HG02571 (cell line): ENCODE measurements around the gene TRPC5OS.

Source experiments
- ATAC-seq: cut with Tn5 transposase; IDR thresholded peaks from one replicate; pipeline ENCODE4 v1.9.1; 2021; ENCODE audit warnings: mild to moderate bottlenecking, moderate library complexity; ENCODE audit not compliant: unreplicated experiment

Gene TRPC5OS

GRCh38 chrX:111875881-111876280 lies at the start of gene TRPC5OS:
TRPC5OS (plus strand) TSS chrX:111876181; CDS start chrX:111901850, 25,669 bp downstream.
- ATAC-seq = no peak

DNA sequence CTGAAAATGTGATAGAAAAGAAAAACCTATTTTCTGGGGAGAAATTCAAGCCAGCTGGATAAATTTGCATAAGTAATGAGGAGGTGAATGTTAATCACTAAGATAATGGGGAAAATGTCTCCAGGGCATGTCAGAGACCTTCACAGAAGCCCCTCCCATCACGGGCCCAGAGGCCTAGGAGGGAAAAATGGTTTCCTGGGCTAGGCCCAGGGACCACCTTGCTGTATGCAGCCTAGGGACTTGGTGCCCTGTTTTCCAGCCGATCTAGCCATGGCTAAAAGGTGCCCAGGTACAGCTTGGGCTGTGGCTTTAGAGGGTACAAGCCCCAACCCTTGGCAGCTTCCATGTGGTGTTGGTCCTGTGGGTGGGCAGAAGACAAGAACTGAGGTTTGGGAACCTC lies 46.6 kb upstream of the TRPC5OS start:
- no peak for ATAC-seq

DNA sequence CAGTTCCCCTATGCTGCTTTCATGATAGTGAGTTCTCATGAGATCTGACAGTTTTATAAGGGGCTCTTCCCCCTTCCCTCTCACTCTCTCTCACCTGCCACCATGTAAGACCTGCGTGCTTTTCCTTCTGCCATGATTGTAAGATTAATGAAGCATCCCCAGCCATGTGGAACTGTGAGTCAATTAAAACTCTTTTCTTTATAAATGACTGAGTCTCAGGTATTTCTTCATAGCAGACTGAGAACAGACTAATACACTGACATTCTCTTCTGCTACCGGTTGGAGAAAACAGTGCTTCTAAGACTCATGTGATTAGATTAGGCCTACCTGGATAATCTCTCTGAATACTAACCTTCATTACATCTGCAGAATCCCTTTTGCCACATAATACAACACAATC lies 45.4 kb upstream of the TRPC5OS start:
- ATAC-seq = no peak

GRCh38 chrX:111831343-111831742 lies 44.6 kb upstream of the TRPC5OS start:
- ATAC-seq = no peak

- ATAC-seq = no peak
Measured at GRCh38 chrX:111837197-111837596, 38.8 kb upstream of the TRPC5OS start.

DNA sequence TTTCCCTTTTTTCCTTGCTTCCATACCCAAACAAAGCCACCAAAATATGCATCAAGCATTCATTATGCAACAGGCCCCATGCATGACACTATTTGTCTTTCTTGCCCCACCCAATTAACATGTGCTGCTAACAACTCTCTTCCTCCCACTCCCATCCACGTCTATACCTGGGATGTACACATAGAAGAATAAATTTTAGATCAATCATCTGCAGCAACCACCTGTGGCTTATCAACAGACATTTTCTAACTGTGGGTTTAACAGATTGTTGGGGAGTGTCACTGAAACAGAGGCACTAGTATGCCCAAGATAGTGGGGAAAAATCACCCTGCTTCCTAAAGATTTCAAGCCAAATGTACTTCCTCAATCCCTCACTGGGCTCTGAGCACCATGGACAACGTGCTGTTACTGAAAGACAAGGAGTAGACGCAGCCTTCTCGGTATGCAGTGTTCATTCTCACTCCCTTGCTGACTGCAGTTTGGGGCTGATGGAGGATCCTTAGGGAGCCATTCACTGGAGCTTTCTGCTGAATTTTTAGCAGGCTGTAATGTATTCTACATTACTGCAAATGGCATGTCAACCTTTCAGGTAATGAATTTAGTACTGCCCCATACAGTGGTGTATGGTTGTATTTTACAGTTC lies 28.4 kb upstream of the TRPC5OS start:
- no peak for ATAC-seq

DNA sequence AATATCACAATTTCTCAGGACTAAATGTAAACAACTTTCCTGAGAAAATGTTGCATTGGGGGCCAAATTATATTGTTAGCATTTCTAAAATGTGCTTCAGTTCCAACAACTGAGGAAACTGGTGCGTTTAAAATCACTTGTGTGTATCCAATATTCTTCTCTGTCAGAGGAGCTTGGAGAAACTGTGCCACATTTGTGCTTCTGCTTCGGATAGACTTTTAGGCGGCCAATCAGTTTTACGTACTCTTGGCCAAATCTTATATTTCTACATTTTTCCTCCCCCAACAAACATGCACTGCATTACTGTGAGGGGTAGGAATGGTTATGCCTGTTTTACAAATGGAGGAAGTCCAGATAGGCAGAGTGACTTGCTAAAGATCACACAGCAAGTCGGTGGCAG lies 27.4 kb upstream of the TRPC5OS start:
- ATAC-seq = no peak

GRCh38 chrX:111850975-111851374 lies 25.0 kb upstream of the TRPC5OS start:
- ATAC-seq = no peak

GRCh38 chrX:111854556-111855490 lies 21.2 kb upstream of the TRPC5OS start:
- ATAC-seq = no peak

GRCh38 chrX:111857534-111858060 lies 18.4 kb upstream of the TRPC5OS start:
- ATAC-seq = no peak

DNA sequence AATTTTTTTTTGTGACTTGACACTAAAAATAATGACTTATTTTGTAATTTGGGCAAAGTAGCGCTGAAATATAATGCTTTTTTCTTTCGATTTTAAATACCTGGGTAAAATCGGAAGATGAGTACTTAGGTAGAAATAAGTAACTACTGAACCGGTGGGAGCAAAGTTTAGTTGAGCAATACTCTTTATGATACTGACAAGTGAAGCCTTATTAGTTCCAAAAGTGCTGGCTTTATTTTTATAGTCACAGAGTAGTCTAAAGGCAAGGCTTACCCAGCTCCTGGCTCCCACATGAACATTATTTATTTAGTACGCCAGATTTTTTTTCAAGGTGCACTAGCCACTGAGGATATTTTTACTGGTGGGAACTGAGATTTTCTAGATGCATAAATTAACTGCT lies 14.4 kb upstream of the TRPC5OS start:
- no peak for ATAC-seq

GRCh38 chrX:111867236-111867635 lies 8.7 kb upstream of the TRPC5OS start:
- no peak for ATAC-seq

- ATAC-seq = peak; percentile 57
Measured at GRCh38 chrX:111868726-111869638, 7.0 kb upstream of the TRPC5OS start.

DNA sequence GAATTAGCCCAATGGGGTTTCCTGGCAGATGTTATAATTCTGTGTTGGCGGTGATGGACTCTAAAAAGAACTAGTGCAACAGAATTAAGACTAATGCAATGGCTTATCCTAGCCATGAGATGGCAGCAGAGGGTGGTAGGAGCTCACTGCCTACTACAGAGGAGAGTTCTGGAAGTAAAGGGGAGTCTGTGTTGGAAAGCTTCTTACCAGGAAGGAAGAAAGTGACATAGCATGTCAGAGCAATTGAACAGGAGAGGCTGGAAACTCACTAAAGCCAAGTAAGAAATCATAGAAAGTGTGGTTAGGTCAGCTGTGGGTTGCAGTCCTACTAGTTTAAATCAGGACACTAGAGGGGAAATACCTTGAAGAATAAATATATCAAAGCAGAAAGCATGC lies 6.3 kb upstream of the TRPC5OS start:
- ATAC-seq = peak; percentile 77

DNA sequence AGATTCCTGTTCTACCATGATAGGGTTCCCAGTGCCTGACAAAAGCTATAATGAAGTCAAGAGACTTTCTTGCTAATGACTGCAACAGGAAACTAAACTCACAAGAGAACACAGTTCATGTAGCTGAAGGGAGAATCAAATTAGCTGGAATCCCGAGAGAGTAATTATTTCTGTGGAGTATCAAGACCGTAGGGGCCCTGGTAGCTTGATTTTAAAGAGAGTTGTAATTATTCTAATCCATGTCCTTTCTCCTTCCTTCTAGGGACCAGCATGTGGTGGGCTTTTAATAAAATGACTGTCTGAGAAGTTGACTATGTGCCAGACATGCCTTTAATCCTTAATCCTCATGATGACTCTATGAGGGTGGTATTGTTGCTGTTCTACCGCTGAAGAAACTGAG lies 1.7 kb upstream of the TRPC5OS start:
- no peak for ATAC-seq

- no peak for ATAC-seq
Measured at GRCh38 chrX:111876646-111877045, 665 bp downstream of the TRPC5OS start.

DNA sequence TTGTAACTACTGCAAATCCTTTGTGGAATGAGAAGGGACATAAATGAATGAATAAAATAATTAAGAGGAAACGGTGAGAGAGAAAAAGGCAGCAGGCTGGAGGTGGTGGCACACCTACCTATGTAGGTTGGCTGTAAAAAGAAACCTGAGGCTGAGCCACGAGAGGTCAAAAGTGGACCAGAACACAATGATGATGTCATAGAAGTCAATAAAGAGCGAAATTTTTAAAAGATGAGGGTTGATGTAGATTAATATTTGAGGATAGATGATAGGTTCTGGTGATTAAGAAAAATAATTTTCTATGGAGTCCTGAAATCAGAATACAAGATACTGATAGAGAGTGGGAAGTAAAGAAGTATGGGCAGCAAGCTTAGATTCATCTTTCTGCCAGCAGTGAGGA lies 1.7 kb downstream of the TRPC5OS start:
- no peak for ATAC-seq

GRCh38 chrX:111880735-111881134 lies 4.8 kb downstream of the TRPC5OS start:
- ATAC-seq = no peak

- no peak for ATAC-seq
Measured at GRCh38 chrX:111881715-111882114, 5.7 kb downstream of the TRPC5OS start.

- ATAC-seq = no peak
Measured at GRCh38 chrX:111886678-111887077, 10.7 kb downstream of the TRPC5OS start.

DNA sequence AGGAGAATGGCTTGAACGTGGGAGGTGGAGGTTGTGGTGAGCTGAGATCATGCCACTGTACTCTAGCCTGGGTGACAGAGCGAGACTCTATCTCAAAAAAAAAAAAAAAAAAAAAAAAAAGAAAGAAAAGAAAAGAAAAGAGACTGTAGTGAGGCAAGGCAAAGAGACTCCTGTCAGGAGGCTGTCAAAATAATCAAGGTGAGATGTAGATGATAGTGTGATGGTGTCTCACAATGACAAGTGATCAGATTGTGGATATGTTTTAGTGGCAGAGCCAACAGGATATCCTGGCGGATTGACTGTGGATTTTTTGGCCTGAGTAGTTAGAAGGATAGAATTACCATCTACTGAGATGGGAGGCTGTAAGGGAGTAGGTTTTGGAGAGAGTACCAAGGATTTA lies 12.6 kb downstream of the TRPC5OS start:
- no peak for ATAC-seq
